D721Med (cell line): Measurements from ENCODE around the gene PDE1A.
"Not testable (repeated sequence)": the region's sequence is repeated elsewhere in the genome, so short reads cannot be mapped to it uniquely, and the experiment has no call there.

Source experiments
- DNase-seq: peaks from one replicate; pipeline ENCODE4 v3.0.0; 2011; ENCODE audit warnings: low spot score; ENCODE audit not compliant: insufficient read length
- FAIRE-seq: peaks from 2 replicates; lab custom pipeline; 2011; peaks lifted over from hg19 to GRCh38; lab: Jason Lieb, UNC
- CTCF ChIP-seq: IDR thresholded peaks from 2 replicates; pipeline ENCODE4 v1.5.1; 2012; ENCODE audit warnings: mild to moderate bottlenecking, control low read depth; ENCODE audit not compliant: insufficient read depth; ENCODE audit errors: missing control alignments

The PDE1A gene

GRCh38 chr2:182391443-182391842, 35.4 kb downstream of the PDE1A start:
- FAIRE-seq = no peak
- TF ChIP-seq CTCF = no peak
- DNase-seq = no peak

- not testable (repeated sequence) for FAIRE-seq, DNase-seq
Observed at GRCh38 chr2:182386267-182386880, 40.5 kb downstream of the PDE1A start.

DNA sequence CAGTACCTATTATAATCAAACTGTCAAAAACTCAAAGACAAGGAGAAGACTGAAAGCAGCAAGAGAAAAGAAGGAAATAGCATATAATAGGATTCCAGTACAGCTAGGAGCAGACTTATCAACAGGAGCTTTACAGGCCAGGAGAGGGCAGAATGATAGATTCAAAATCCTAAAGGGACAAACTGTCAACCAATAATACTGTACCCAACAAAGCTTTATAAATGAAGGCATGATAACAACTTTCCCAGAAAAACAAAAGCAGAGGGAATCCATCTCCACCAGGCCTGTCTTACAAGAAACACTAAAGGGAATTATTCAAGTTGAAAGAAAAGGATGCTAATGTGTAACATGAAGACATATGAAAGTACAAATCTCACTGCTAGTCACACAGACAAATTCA, 42.0 kb downstream of the PDE1A start:
- no peak for TF ChIP-seq CTCF
- no peak for DNase-seq
- FAIRE-seq = no peak

DNA sequence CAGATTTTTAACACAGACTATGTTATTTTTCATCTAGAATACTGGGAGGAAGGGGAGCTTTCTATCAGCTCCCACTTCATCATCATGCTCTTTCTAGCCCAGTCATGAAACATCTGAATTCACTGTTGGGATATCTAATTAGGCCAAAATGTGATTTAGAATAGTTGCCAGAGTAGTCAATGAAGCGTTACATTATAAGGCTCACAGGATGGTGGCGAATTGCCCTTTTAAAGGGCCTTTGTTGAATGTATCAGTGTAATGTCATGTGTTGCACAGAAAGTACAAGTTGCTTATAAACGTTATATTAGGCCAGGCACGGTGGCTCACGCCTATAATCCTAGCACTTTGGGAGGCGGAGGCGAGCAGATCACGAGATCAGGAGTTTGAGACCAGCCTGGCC, 45.6 kb downstream of the PDE1A start:
- DNase-seq = no peak
- no peak for TF ChIP-seq CTCF
- no peak for FAIRE-seq

DNA sequence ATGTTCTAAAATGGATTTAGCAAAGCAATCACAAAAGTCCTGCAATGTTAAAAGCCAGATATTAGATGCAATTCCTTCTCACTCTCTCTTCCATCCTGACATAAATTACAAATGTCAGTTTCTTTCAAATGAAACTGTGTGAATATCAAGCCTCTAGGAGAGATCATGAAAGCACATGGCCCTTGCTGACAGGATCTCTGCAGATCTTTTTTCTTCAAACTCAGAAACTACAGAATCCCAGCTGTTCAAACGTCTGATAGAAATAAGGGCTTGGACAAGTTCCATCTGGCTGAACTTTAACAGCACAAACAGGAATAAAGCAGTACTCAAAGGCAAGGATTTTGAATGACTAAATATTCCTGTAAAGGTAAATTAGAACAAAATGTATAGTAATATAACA, 47.6 kb downstream of the PDE1A start:
- FAIRE-seq = no peak
- no peak for DNase-seq
- no peak for TF ChIP-seq CTCF

DNA sequence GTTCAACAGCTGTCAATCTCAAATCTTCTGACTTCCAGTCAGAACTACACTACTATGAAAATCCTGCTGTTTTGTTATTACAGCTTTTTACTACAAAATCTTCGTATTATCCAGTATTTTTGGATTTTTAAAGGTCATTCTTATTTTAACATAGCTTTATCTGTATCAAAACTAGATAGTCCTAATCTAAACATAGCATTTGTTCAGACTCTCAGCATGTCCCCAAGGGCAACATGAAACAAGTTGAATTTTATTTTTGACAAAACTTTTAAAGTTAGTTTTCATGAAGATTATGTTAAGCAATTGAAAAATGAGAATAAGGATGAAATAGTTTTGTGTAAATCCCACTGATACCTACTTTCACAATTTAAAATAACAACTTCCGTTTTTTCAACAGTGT, 48.1 kb downstream of the PDE1A start:
- DNase-seq (no peak), FAIRE-seq (no peak)
- no peak for TF ChIP-seq CTCF

GRCh38 chr2:182377467-182377866, 49.4 kb downstream of the PDE1A start:
- TF ChIP-seq CTCF = no peak
- DNase-seq (no peak), FAIRE-seq (no peak)

DNA sequence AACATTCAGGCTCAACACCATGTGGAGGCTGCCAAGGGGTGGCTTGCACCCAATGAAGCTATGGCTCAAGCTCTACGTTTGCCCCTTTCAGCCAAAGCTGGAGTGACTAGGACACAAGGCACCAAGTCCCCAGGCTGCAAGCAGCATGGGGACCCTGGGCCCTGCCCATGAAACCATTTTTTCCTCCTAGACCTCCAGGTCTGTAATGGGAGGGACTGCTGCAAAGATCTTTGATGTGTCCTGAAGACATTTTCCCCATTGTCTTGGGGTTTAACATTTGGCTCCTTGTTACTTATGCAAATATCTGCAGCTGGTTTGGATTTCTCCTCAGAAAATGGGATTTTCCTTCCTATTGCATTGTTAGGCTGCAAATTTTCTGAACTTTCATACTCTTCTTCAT, 51.0 kb downstream of the PDE1A start:
- no peak for FAIRE-seq
- DNase-seq = no peak
- no peak for TF ChIP-seq CTCF
